K562 (cell line): ENCODE data around the gene ST3GAL3. TPM values are rescaled to one million over a fixed set of nuclear protein-coding genes. Genes with fewer than 3 reads are reported as not detected.

ENCODE experiments used
- BCOR ChIP-seq: fragments of 450-650 bp; IDR thresholded peaks from 2 replicates; pipeline ENCODE4 v1.6.1; 2016
- CCNT2 ChIP-seq: IDR thresholded peaks from 2 replicates; pipeline ENCODE4 v1.6.1; 2011; ENCODE audit warnings: borderline replicate concordance, low read depth, mild to moderate bottlenecking, moderate library complexity, mixed read lengths, low read length; ENCODE audit not compliant: insufficient read length; ENCODE audit errors: extremely low read depth
- CHD4 ChIP-seq: fragments of 200-600 bp; sonication (generic); IDR thresholded peaks from 3 replicates; pipeline ENCODE4 v1.6.1; 2012; ENCODE audit warnings: low read depth, mild to moderate bottlenecking, mixed read lengths, low read length, inconsistent platforms; ENCODE audit not compliant: insufficient read depth, insufficient replicate concordance, poor library complexity, severe bottlenecking
- EP400 ChIP-seq: fragments of 450-650 bp; IDR thresholded peaks from 2 replicates; pipeline ENCODE4 v1.6.1; 2017; ENCODE audit warnings: antibody characterized with exemption, mild to moderate bottlenecking, moderate library complexity
- FUS ChIP-seq: fragments of 200-400 bp; formaldehyde crosslinking; optimal IDR thresholded peaks from 2 replicates; pipeline ENCODE3; 2017; ENCODE audit warnings: low read depth, low read length
- HDAC1 ChIP-seq, 2 experiments: fragments of 450-650 bp; IDR thresholded peaks; 2 replicates each; pipeline ENCODE4 v1.6.1; 2016 to 2017; ENCODE audit warnings: inconsistent platforms in 1 of 2, mild to moderate bottlenecking in 1 of 2, moderate library complexity in 1 of 2
- HDAC2 ChIP-seq: fragments of 450-650 bp; IDR thresholded peaks from 2 replicates; pipeline ENCODE4 v1.6.1; 2016; ENCODE audit warnings: mild to moderate bottlenecking
- KDM1A ChIP-seq, 2 experiments: fragments of 450-650 bp; IDR thresholded peaks; 2 replicates each; pipeline ENCODE4 v1.6.1; 2016; ENCODE audit warnings: mild to moderate bottlenecking in 2 of 2
- MECOM ChIP-seq: fragments of 250-450 bp; sonication (Bioruptor Pico); IDR thresholded peaks from 2 replicates; pipeline ENCODE4 v1.8.0; 2022; ENCODE audit warnings: inconsistent platforms
- NUFIP1 ChIP-seq: fragments of 450-650 bp; IDR thresholded peaks from 2 replicates; pipeline ENCODE4 v1.6.1; 2018; ENCODE audit not compliant: partially characterized antibody
- RNF2 ChIP-seq: sonication (generic); IDR thresholded peaks from 2 replicates; pipeline ENCODE4 v1.6.1; 2016
- SMAD3 ChIP-seq: fragments of 450-650 bp; formaldehyde crosslinking; conservative IDR thresholded peaks from 2 replicates; pipeline ENCODE4 v1.4.0; 2020; ENCODE audit warnings: mild to moderate bottlenecking
- TCF3 ChIP-seq: sonication (generic); formaldehyde crosslinking; IDR thresholded peaks from 2 replicates; pipeline ENCODE4 v1.4.0; 2020; ENCODE audit warnings: mild to moderate bottlenecking, missing genetic modification reagents
- TGIF2 ChIP-seq: sonication (generic); formaldehyde crosslinking; IDR thresholded peaks from 2 replicates; pipeline ENCODE4 v1.8.1; 2022; ENCODE audit warnings: mild to moderate bottlenecking, missing genetic modification reagents, moderate library complexity
- ZBTB8A ChIP-seq: fragments of 450-650 bp; IDR thresholded peaks from 2 replicates; pipeline ENCODE4 v1.6.1; 2018; ENCODE audit warnings: mild to moderate bottlenecking, moderate library complexity; ENCODE audit not compliant: partially characterized antibody
- ZNF23 ChIP-seq: fragments of 250-450 bp; sonication (Bioruptor Pico); IDR thresholded peaks from 2 replicates; pipeline ENCODE4 v1.4.0; 2020; ENCODE audit warnings: mild to moderate bottlenecking
- ZNF263 ChIP-seq: sonication (generic); formaldehyde crosslinking; IDR thresholded peaks from 2 replicates; pipeline ENCODE4 v1.8.0; 2022; ENCODE audit warnings: mild to moderate bottlenecking, missing genetic modification reagents, borderline replicate concordance
- ZNF384 ChIP-seq: IDR thresholded peaks from 2 replicates; pipeline ENCODE4 v1.6.1; 2012; ENCODE audit warnings: low read depth, low read length, improper control_type of control experiment
- ZNF407 ChIP-seq: fragments of 450-650 bp; IDR thresholded peaks from 2 replicates; pipeline ENCODE4 v1.6.1; 2016; ENCODE audit warnings: low read depth
- ZNF408 ChIP-seq: fragments of 250-450 bp; sonication (Bioruptor Pico); IDR thresholded peaks from 2 replicates; pipeline ENCODE4 v1.4.0; 2020; ENCODE audit warnings: low read depth, mild to moderate bottlenecking, moderate library complexity
- polyA plus RNA-seq, 8 experiments: library from polyadenylated mRNA; depleted of rRNA in 4 of 8; stranded (reverse) in 5 of 8; unstranded in 3 of 8; fragments of >200 nt; fragmentation: Nextera tagmentation in 2 of 8; fragmentation: Illumina TruSeq in 1 of 8; extraction: Ambion mirVana in 2 of 8; extraction: Trizol in 1 of 8; gene quantifications; 2 replicates each; pipeline versions ENCODE4 v1.2.1 to v1.2.3, GENCODE V29; 2011 to 2014; ENCODE audit warnings: inconsistent platforms in 1 of 8, missing spikeins in 1 of 8
- total RNA-seq, 7 experiments: library from RNA; depleted of rRNA in 6 of 7; stranded (reverse); fragments of >200 nt in 6 of 7; fragmentation: Illumina TruSeq in 2 of 7; extraction: Trizol in 2 of 7; gene quantifications; 2 replicates each; pipeline versions ENCODE4 v1.2.1 to v1.2.3, GENCODE V29; 2011 to 2021; ENCODE audit warnings: low replicate concordance in 1 of 7
- TF ChIP-seq, protein P1 (sequence below): fragments of 250-450 bp; sonication (Bioruptor Pico); IDR thresholded peaks from 2 replicates; pipeline ENCODE4 v1.4.0; 2020

Gene ST3GAL3
- total and polyA plus RNA-seq, 9 of the 15 experiments (the other 6 are each of a cell fraction or from before 2014, with no cell fraction given) = 1.2 to 18.9 (median 11.0) TPM

DNA sequence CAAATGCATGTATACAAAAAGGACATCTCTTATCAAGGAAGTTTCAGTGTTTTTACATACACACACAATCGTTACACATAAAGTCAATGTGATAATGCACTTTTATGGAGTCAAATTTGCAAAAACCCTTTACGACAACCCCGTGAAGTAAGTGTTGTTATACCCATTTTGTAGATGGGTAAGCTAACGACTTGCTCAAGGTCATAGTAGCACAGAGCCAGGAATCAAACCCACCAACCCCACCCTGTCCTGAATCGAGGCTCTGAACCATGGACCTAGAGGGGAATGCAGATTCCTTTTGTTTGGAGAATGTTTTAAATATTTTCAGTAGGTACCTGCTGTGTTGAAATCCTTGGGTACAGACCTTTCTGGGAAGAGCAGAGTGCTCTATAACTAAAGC, 148.9 kb downstream of the ST3GAL3 start (continued):
- no peak for TF ChIP-seq ZNF407
- TF ChIP-seq ZNF408 (CRISPR knock-in tag) = no peak
- TF ChIP-seq ZBTB8A = no peak
- TF ChIP-seq HDAC1 (IDR thresholded peaks at IDR 0.05) = no peak
- TF ChIP-seq ZNF23 = no peak
- TF ChIP-seq ZNF384 = no peak
- TF ChIP-seq CHD4 = peak; percentile 80
- TF ChIP-seq TCF3 = no peak
- peak; percentile 73 for TF ChIP-seq BCOR
- TF ChIP-seq, protein P1, sequence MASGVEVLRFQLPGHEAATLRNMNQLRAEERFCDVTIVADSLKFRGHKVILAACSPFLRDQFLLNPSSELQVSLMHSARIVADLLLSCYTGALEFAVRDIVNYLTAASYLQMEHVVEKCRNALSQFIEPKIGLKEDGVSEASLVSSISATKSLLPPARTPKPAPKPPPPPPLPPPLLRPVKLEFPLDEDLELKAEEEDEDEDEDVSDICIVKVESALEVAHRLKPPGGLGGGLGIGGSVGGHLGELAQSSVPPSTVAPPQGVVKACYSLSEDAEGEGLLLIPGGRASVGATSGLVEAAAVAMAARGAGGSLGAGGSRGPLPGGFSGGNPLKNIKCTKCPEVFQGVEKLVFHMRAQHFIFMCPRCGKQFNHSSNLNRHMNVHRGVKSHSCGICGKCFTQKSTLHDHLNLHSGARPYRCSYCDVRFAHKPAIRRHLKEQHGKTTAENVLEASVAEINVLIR (CRISPR knock-in tag) = no peak
- TF ChIP-seq ZNF263 (CRISPR knock-in tag) = no peak
- TF ChIP-seq SMAD3 (CRISPR knock-in tag) = no peak
- TF ChIP-seq RNF2 = no peak
- no peak for TF ChIP-seq FUS
- no peak for TF ChIP-seq EP400
- no peak for TF ChIP-seq NUFIP1
- TF ChIP-seq KDM1A (IDR thresholded peaks at IDR 0.05) = peak; percentile 10 to 44; a peak in 1 of 4 replicates
- no peak for TF ChIP-seq TGIF2 (CRISPR knock-in tag)
- no peak for TF ChIP-seq CCNT2
- TF ChIP-seq HDAC2 = no peak
- TF ChIP-seq MECOM = no peak
